ENCODE results near the gene HMGB3.

The HMGB3 gene

DNA sequence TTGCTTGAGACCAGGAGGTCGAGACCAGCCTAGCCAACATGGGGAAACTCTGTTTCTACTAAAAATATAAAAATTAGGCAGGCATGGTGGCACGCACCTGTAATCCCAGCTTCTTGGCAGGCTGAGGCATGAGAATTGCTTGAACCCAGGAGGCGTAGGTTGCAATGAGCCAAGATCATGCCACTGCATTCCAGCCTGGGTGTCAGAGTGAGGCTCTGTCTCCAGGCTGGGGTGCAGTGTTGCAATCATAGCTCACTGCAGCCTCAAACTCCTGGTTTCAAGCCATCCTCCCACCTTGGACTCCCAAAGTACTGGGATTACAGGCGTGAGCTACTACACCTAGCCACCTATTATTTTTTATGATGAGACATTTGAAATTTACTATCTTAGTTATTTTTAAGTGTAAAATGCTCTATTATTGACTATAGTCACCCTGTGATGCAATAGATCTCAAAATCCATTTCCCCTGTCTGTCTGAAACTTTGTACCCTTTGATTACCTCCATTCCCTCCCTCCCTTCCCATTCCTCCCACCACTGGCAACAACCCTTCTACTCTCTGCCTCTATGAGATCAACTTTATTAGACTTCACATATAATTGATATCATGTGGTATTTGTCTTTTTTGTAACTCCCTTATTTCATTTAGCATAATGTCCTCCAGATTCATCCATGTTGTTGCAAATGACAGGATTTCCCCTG is 23.4 kb downstream of the HMGB3 start:
- no peak overlapping the region for H3K4me3 ChIP-seq (ENCODE audit: low read depth in 1 of 2, low read length in 1 of 2)
- H3K4me1 ChIP-seq (ENCODE audit: control insufficient read depth in 1 of 2, insufficient read depth in 1 of 2, low read depth in 1 of 2, low read length in 1 of 2) = no peaks in the 10 kb centered on the region

DNA sequence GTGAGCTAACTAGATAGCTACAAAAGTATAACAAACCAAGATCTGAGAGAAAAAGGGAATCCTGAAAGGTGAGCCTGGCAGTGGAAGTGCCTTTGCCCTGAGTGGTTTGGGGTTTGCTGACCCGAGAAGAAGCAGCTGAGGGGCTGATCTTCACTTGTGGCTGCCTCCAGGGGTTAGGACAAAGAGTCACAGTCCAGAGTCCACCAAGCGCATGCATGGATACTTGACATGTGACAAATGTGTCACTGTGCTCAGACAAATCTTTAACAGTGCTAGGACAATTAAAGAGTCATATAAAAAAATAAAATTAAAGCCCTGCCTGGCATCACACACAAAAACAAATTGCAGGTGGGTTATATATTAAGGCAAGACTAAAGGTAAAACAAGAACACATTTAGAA is 26.4 kb downstream of the HMGB3 start:
- H3K9me3 ChIP-seq = no peaks in the 10 kb centered on the region

More for the DNA sequence above, 23.4 kb downstream of the HMGB3 start:
- no peak overlapping the region for H3K27ac ChIP-seq
- no peaks in the 10 kb centered on the region for H3K9me3 ChIP-seq
- no peak for TF ChIP-seq CTCF (IDR thresholded peaks at IDR 0.05)
- H3K36me3 ChIP-seq = no peaks in the 10 kb centered on the region
- no peaks in the 10 kb centered on the region for H3K27me3 ChIP-seq

GRCh38 chrX:151013164-151013743 is 30.1 kb downstream of the HMGB3 start:
- no peak for TF ChIP-seq CTCF (IDR thresholded peaks at IDR 0.05)
- no peaks in the 10 kb centered on the region for H3K36me3 ChIP-seq
- H3K9me3 ChIP-seq = no peaks in the 10 kb centered on the region
- H3K4me1 ChIP-seq (ENCODE audit: control insufficient read depth in 1 of 2, insufficient read depth in 1 of 2, low read depth in 1 of 2, low read length in 1 of 2) = no peaks in the 10 kb centered on the region
- H3K4me3 ChIP-seq (ENCODE audit: low read depth in 1 of 2, low read length in 1 of 2) = no peak overlapping the region
- H3K27me3 ChIP-seq = no peaks in the 10 kb centered on the region
- H3K27ac ChIP-seq = no peak overlapping the region

More for the DNA sequence above, 26.4 kb downstream of the HMGB3 start:
- Histone ChIP-seq H3K27ac (no peak overlapping the region), H3K36me3 (no peaks in the 10 kb centered on the region), H3K27me3 (no peaks in the 10 kb centered on the region), H3K4me1 (ENCODE audit: control insufficient read depth in 1 of 2, insufficient read depth in 1 of 2, low read depth in 1 of 2, low read length in 1 of 2) (no peaks in the 10 kb centered on the region), H3K4me3 (ENCODE audit: low read depth in 1 of 2, low read length in 1 of 2) (no peak overlapping the region)
- TF ChIP-seq CTCF (IDR thresholded peaks at IDR 0.05) = no peak

GRCh38 chrX:151015684-151016083 is 32.5 kb downstream of the HMGB3 start:
- no peak overlapping the region for H3K4me3 ChIP-seq (ENCODE audit: low read depth in 1 of 2, low read length in 1 of 2)
- TF ChIP-seq CTCF (IDR thresholded peaks at IDR 0.05) = no peak
- no peak overlapping the region for H3K27ac ChIP-seq
- no peaks in the 10 kb centered on the region for H3K9me3 ChIP-seq
- no peaks in the 10 kb centered on the region for H3K27me3 ChIP-seq
- H3K36me3 ChIP-seq = no peaks in the 10 kb centered on the region
- no peaks in the 10 kb centered on the region for H3K4me1 ChIP-seq (ENCODE audit: control insufficient read depth in 1 of 2, insufficient read depth in 1 of 2, low read depth in 1 of 2, low read length in 1 of 2)

DNA sequence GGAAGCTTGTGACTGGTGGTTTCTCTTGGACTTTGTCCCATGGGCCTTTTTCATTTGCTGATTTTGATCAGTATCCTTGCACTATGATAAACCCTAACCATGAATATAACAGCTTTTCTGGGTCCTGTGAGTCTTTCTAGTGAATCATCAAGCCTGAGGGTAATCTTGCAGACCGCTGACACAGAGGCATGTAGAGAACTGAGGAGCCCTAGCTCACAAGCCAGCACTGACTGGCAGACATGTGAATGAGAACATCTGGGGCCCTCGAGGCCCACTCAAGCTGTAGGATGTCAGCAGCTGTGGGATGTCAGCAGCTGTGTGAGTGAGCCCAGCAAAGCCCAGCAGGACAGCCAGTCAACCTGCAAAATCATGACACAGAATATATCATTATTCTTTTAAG is 36.7 kb downstream of the HMGB3 start:
- Histone ChIP-seq H3K27ac (no peak overlapping the region), H3K9me3 (no peaks in the 10 kb centered on the region), H3K4me3 (ENCODE audit: low read depth in 1 of 2, low read length in 1 of 2) (no peak overlapping the region), H3K4me1 (ENCODE audit: control insufficient read depth in 1 of 2, insufficient read depth in 1 of 2, low read depth in 1 of 2, low read length in 1 of 2) (no peaks in the 10 kb centered on the region), H3K27me3 (no peaks in the 10 kb centered on the region), H3K36me3 (no peaks in the 10 kb centered on the region)
- no peak for TF ChIP-seq CTCF (IDR thresholded peaks at IDR 0.05)
